Left ventricle myocardium inferior (tissue), 1 donor: ENCODE results near the gene XYLT1. TPM values are rescaled to one million over a fixed set of nuclear protein-coding genes. Genes with fewer than 3 reads are reported as not detected.

Source experiments
- DNase-seq: peaks from one replicate; pipeline ENCODE4 v3.0.0-alpha.2; 2020
- H3K27ac ChIP-seq: fragments of 200-600 bp; replicated peaks from 2 replicates; pipeline ENCODE4 v1.8.0; 2021
- H3K27me3 ChIP-seq: fragments of 200-600 bp; 2 replicates; pipeline ENCODE4 v1.8.0; 2021; ENCODE audit warnings: low read depth
- H3K36me3 ChIP-seq: fragments of 200-600 bp; 2 replicates; pipeline ENCODE4 v1.8.0; 2021
- H3K4me1 ChIP-seq: fragments of 200-600 bp; 2 replicates; pipeline ENCODE4 v1.8.0; 2021
- H3K4me3 ChIP-seq: fragments of 200-600 bp; 2 replicates; pipeline ENCODE4 v1.8.0; 2021; ENCODE audit warnings: mild to moderate bottlenecking, moderate library complexity
- H3K9me3 ChIP-seq: fragments of 200-600 bp; replicated peaks from 2 replicates; pipeline ENCODE4 v1.8.0; 2021
- intact Hi-C: fragments of 100-400 bp; cut with micrococcal nuclease; formaldehyde crosslinking; loops from one replicate; pipeline ENCODE4 v1.11.0; 2022
- total RNA-seq: library from RNA; stranded (reverse); fragmentation: NEBNext Ultra II Directional; extraction: Animal tissue kit (Norgen Biotek cat#: 25700); gene quantifications from one replicate; pipeline ENCODE4 v1.2.1, GENCODE V29; 2021
- TF ChIP-seq, protein P1 (sequence below): fragments of 200-600 bp; IDR thresholded peaks from 2 replicates; pipeline ENCODE4 v1.8.0; 2021; ENCODE audit warnings: antibody characterized with exemption, mild to moderate bottlenecking, borderline replicate concordance
- donor health status: DM: no; HTN: yes; CAD: no; lungs with severe emphysema.

Gene XYLT1
- total RNA-seq, 1 donor from 2014 or later = 1.4 TPM

DNA sequence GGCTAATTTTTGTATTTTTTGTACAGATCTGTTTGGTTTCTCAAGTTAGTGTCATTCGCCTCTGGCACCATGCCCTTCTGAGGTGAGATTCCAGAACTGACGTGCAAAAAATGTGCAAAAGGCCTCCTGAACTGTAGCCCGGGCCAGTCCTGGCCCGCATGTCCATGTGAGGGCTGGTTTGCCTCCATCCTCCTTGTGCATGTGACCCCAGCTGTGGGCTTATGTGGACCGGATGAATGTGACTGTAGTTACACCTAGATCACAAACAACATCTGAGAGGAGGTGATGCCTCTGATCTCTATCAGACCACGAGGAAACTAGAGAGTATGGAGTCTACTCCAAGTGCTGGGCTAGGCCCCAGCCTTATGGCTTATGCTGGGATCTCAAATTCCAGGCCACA, 241.6 kb downstream of the XYLT1 start:
- no peak overlapping the region for H3K27ac ChIP-seq
- peaks cover 19% of the 10 kb centered on the region for H3K4me1 ChIP-seq
- H3K27me3 ChIP-seq = no peaks in the 10 kb centered on the region
- intact Hi-C loops = no loop called here
- DNase-seq = no peak
- no peak overlapping the region for H3K4me3 ChIP-seq
- H3K36me3 ChIP-seq = no peaks in the 10 kb centered on the region
- TF ChIP-seq, protein P1, sequence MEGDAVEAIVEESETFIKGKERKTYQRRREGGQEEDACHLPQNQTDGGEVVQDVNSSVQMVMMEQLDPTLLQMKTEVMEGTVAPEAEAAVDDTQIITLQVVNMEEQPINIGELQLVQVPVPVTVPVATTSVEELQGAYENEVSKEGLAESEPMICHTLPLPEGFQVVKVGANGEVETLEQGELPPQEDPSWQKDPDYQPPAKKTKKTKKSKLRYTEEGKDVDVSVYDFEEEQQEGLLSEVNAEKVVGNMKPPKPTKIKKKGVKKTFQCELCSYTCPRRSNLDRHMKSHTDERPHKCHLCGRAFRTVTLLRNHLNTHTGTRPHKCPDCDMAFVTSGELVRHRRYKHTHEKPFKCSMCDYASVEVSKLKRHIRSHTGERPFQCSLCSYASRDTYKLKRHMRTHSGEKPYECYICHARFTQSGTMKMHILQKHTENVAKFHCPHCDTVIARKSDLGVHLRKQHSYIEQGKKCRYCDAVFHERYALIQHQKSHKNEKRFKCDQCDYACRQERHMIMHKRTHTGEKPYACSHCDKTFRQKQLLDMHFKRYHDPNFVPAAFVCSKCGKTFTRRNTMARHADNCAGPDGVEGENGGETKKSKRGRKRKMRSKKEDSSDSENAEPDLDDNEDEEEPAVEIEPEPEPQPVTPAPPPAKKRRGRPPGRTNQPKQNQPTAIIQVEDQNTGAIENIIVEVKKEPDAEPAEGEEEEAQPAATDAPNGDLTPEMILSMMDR = no peak
- H3K9me3 ChIP-seq = no peaks in the 10 kb centered on the region

GRCh38 chr16:17228708-17229055, 242.1 kb downstream of the XYLT1 start:
- Histone ChIP-seq H3K4me3 (no peak overlapping the region), H3K27me3 (no peaks in the 10 kb centered on the region), H3K27ac (no peak overlapping the region), H3K4me1 (peaks cover 23% of the 10 kb centered on the region), H3K36me3 (no peaks in the 10 kb centered on the region), H3K9me3 (no peaks in the 10 kb centered on the region)
- intact Hi-C loops = no loop called here
- DNase-seq = no peak
- TF ChIP-seq, protein P1 = no peak

- H3K9me3 ChIP-seq = no peaks in the 10 kb centered on the region
- intact Hi-C loops = no loop called here
- H3K4me3 ChIP-seq = no peak overlapping the region
- peaks cover 28% of the 10 kb centered on the region for H3K4me1 ChIP-seq
- no peaks in the 10 kb centered on the region for H3K27me3 ChIP-seq
- no peaks in the 10 kb centered on the region for H3K36me3 ChIP-seq
- H3K27ac ChIP-seq = no peak overlapping the region
- TF ChIP-seq, protein P1 = no peak
- DNase-seq = no peak
Measured at GRCh38 chr16:17228048-17228707, 242.6 kb downstream of the XYLT1 start.

- H3K27me3 ChIP-seq = no peaks in the 10 kb centered on the region
- H3K4me1 ChIP-seq = peaks cover 32% of the 10 kb centered on the region
- no peaks in the 10 kb centered on the region for H3K9me3 ChIP-seq
- TF ChIP-seq, protein P1 = no peak
- intact Hi-C loops = no loop called here
- no peaks in the 10 kb centered on the region for H3K36me3 ChIP-seq
- no peak for DNase-seq
- H3K27ac ChIP-seq = no peak overlapping the region
- H3K4me3 ChIP-seq = no peak overlapping the region
Measured at GRCh38 chr16:17227278-17227677, 243.5 kb downstream of the XYLT1 start.

GRCh38 chr16:17225541-17225940, 245.2 kb downstream of the XYLT1 start:
- H3K4me3 ChIP-seq = no peak overlapping the region
- H3K9me3 ChIP-seq = no peaks in the 10 kb centered on the region
- intact Hi-C loops = no loop called here
- TF ChIP-seq, protein P1 = no peak
- no peaks in the 10 kb centered on the region for H3K36me3 ChIP-seq
- H3K27me3 ChIP-seq = no peaks in the 10 kb centered on the region
- peaks cover 32% of the 10 kb centered on the region for H3K4me1 ChIP-seq
- no peak for DNase-seq
- H3K27ac ChIP-seq = peak overlapping the region; percentile 44
